ENCODE measurements around the gene HNRNPA3.

- TF ChIP-seq USF1 (IDR thresholded peaks at IDR 0.05) (no peak), TAF1 (IDR thresholded peaks at IDR 0.05; ENCODE audit: low read depth) (no peak), NFIC (IDR thresholded peaks at IDR 0.05) (no peak), CEBPB (IDR thresholded peaks at IDR 0.05) (no peak), TCF12 (IDR thresholded peaks at IDR 0.05; ENCODE audit: low read depth) (no peak), REST (IDR thresholded peaks at IDR 0.05; ENCODE audit: low read depth) (no peak), EGR1 (IDR thresholded peaks at IDR 0.05) (no peak), CREB1 (IDR thresholded peaks at IDR 0.05; ENCODE audit: low read depth) (no peak)
Measured at GRCh38 chr2:177211576-177212105, 953 bp upstream of the HNRNPA3 start.
